Measurements from ENCODE around the gene SIRT2.

The SIRT2 gene

DNA sequence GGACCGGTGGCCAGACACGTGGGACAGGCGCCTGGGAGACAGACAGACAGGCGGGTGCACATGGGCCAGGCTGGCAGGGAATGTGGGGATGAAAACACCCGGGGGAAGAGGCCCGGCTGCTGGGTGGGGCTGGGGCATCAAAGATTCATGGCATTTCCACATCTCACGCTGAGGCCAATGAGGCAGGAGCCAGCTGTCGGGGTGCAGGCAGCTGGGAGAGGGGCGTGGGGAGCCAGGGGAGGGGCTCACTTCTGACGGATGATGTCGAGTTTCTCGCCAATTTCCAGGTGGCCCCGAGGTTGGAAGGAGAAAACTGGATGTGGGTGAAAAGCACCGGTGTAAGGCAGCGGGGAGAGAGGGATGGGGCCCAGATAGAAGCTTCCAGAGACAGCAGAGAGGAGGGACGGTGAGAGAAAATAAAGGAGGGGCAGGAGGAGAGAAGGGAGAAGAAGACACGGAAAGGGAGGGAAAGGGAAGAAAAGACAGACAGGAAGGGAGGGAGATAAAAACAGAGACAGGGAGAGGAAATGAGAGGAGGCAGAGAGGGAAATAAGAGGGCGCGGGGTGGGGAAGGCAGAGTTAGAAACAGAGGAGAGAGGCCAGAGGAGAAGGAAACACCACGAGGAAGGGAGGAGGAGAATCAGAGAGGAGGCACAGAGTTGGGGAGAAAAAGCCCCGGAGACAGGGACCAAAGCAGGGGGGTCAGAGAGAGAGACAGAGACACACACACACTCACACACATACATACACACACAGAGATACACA, 20.6 kb upstream of the SIRT2 start:
- DNase-seq, result no peak

DNA sequence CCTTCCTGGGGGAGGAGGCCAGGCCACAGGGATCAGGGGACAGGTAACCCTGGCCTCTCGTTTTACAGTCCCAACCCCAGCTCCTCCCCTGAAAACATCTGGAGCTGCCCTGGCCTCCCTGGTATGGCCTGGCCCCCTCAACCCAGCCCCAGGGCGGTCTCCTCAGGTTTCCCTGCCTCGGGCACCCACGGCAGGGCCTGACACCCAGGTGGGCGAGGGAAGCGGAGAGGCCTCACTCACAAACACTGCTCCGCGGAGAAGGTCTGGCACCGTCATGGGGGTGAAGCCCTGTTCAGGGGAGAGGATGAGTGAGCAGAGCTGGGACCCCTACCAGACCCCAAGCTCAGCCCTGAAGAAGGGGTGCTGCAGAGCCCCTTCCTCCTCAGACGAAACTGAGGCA, 19.1 kb upstream of the SIRT2 start:
- no peak for DNase-seq

DNA sequence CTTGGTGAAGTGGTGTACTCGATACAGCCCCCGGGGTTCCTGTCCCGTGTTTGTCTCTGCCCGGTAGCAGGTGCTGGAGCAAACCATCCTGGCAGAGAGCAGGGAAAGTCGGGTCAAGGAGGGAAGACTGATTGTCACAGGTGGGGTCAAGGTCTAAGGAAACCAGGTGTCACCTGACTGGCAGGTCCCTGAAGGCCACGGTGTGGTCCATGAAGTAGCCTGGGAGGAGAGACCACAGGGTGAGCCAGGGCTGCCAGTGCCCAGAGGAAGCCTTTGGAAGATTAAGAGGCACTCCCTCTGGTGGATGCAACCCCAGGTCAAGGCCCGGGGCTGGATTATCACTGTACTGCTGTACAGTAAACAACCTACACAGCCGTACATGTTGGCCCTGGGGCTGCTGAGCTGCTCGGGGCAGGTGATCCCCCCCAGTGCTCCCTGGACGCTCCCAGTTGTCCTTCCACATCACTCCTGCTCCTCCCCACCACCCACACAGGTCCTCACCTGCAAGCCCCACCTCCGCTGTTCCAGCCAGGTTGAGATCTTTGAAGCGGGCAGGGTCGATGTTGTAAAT, 18.6 kb upstream of the SIRT2 start:
- no peak for DNase-seq

- no peak for DNase-seq
Observed at GRCh38 chr19:38917516-38917915, 18.1 kb upstream of the SIRT2 start.

- DNase-seq, result no peak
Observed at GRCh38 chr19:38915329-38916321, 16.2 kb upstream of the SIRT2 start.

DNA sequence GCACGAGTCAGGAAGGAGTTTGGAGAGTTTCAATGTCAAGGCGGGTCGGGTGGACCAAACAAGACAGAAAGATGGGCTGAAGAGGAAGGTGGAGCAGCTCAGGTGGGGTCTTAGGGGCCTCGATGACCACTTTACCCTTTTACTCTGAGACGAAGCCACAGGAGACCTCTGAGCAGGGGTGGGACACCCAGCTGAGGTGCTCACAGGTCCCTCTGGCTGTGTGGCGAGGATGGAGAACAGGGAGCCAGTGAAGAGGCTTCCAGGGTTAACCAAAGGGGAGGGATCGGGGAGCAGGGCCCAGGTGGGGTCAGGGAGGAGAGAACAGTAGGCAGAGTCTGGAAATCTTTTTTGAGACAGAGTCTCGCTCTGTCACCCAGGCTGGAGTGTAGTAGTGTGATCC, 14.5 kb upstream of the SIRT2 start:
- DNase-seq, result no peak

- DNase-seq, result no peak
Observed at GRCh38 chr19:38912600-38913514, 13.4 kb upstream of the SIRT2 start.

DNA sequence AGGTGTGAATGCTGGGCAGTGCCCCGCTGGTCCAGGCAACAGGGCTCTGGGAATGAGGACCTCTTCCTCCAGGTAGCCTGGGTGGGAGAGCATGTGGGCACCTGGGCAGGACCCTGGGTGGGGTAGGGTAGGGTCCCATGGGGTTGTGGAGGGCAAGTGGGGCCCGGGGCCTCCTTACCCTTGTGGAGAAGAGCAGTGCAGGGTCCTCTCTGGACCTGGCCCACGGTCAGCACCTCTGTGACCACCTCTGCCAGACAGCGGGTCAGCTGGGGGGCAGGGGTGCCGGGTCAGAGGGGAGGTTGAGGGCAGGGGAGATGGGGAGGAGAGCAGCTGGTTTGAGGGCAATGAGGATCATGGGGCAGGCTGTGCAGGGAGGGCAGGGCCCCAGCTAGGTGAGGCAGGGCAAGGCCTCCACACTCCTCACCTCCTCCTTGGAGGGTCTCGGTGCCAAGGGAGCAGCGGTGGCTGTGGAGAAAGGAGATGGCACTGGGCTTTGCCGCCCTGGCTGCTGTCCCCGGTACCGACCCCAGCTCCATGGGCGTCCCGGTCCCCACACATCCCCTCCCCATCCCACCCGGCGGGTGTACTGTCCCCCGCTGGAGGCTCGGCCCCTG, 12.1 kb upstream of the SIRT2 start:
- DNase-seq, result no peak

DNA sequence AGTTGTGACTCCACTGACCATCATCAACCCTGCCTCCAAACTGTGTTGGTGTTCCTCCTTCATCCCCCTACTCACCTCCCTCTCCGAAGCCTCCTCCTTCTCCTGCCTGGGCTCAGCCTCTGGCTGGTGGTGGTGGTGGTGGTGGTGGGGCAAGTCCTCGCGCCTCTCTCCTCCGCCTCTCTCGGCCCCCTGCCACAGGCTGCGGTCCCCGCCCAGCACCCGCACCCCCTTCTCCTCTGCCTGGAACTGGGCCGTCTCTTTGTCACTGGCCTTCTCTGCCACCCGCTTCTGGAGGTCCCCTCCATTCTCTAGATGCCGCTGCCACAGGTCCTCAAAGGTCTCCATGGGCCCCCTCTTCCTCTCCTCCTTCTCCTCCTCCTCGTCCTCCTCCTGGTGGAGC, 11.1 kb upstream of the SIRT2 start:
- no peak for DNase-seq

DNA sequence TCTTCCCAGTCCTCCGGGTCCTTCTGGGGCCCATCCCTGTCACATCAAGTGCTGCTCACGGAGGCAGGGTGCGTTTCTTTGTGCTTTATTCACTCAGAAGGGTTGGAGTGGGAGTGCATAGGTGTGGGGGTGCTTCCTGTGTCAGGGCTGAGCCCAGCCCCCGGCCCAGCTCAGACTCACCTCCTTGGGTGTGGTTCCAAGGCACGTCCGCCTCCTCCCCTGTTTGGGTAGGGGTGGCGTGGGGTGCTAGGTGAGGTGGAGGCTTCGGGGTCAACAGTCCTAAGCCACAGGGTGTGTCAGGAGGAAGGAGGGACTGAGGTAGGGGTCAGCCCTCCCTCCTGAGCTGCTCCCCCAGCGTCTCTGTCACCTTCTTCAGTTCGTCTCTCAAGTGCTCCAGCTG, 9.5 kb upstream of the SIRT2 start:
- DNase-seq, result no peak

DNA sequence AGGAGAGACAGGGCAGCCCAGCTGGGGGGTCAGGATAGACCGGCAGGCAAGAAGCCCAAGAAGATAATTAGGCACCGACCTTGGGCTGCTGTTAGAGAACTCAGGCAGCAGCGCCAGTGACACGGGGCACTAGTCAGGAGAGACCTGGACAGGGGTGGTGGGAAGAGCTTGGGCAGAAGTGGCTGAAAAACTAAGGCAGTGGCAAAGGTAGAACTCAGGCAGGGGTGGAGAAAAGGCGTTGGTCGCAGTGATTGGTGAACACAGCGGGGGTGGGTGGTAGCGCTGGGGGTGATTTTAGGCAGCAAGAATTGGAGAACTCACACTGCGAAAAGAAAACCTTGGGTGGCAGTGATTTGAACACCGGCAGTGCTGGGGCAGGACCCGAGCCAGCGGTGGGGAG, 8.3 kb upstream of the SIRT2 start:
- no peak for DNase-seq

GRCh38 chr19:38907227-38907626, 7.8 kb upstream of the SIRT2 start:
- DNase-seq, result no peak

GRCh38 chr19:38905620-38906019, 6.2 kb upstream of the SIRT2 start:
- DNase-seq, result no peak

- DNase-seq, result no peak
Observed at GRCh38 chr19:38904581-38905539, 5.4 kb upstream of the SIRT2 start.

- no peak for DNase-seq
Observed at GRCh38 chr19:38901683-38902082, 2.3 kb upstream of the SIRT2 start.

DNA sequence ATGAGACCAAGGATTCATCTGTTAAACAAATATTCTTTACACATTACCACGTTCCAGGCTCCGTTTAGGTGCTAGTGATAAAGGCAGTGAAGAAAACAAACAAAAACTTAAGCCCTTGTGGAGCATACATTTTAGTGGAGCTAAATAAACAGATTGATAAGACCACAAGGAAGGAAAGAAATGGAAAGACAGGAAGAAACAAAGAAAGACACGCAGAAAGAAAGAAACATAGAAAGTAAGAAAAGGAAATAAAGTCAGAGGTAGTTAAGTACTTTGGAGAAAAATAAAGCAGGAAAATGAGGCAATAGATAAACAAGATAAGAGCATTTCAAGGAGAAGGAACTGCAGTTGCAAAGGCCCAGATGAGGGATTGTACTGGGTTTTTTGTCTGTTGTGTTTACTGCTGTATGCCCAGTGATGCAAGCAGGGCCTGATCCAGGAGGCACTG, 1.3 kb upstream of the SIRT2 start:
- no peak for DNase-seq

GRCh38 chr19:38900202-38900629, 798 bp upstream of the SIRT2 start:
- DNase-seq, result no peak

DNA sequence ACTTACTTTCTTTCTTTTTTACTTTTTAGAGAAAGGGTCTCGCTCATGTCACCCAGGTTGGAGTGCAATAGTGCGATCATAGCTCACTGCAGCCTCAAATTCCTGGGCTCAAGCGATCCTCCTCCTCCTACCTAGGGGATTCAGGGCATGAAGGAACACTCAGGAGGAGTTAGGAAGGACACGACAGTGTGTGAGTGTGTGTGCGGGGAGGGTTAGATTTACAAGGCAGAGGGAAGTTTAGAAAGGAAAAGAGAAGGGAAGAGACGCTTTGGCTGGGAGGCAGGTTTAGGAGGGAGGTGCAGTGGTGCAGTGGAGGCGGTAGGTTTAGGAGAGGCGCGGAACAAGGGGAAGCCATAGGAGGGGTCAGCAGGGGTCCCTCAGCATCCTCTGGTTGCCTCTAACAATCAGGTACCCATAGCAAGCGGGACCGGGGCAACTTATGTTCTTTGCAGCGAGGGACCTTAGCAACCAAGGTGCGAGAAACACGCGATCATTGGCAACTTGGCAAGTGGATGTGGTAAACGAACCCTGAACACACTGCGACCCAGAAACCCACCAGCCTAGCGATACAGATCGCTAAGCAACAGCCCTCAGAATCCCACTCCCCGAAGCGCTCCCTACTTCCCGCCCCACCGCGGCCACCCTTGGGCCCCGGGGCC, 501 bp downstream of the SIRT2 start:
- no peak for DNase-seq

DNA sequence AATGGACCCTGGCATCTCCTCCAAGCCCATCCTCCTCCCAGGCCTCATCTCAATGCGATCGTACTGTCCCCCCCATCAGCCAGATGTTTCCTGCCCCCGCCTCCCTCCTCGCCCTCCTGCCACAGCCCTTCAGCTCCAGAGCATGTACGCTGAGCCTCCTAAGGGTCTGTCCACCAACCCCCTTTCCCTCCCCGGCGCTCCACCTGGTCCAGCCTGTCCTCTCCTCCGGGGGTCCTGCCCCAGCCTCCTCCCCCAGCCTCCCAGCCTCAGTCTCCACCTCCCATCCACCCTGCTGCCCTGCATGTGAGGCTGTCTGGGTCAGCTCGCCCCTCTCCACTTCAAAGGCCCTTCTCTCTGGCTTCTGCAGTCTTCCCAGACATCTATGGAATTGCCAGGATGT, 4.5 kb downstream of the SIRT2 start:
- DNase-seq, result no peak

- DNase-seq, result no peak
Observed at GRCh38 chr19:38893341-38893771, 6.1 kb downstream of the SIRT2 start.

Measured in NCI-H1048 (cell line).